NCI-H187 treated with DMSO at 0.1 percent for 48 hours (cell line): Measurements from ENCODE around the gene NPHS1.
A peak's percentile ranks its signal among the peaks of the same experiment; 100 is the strongest.
"Not testable (repeated sequence)": the region's sequence is repeated elsewhere in the genome, so short reads cannot be mapped to it uniquely, and the experiment has no call there.

Source experiments
- DNase-seq: peaks from one replicate; lab custom pipeline; 2025; lab: John Stamatoyannopoulos, UW

NPHS1 gene

DNA sequence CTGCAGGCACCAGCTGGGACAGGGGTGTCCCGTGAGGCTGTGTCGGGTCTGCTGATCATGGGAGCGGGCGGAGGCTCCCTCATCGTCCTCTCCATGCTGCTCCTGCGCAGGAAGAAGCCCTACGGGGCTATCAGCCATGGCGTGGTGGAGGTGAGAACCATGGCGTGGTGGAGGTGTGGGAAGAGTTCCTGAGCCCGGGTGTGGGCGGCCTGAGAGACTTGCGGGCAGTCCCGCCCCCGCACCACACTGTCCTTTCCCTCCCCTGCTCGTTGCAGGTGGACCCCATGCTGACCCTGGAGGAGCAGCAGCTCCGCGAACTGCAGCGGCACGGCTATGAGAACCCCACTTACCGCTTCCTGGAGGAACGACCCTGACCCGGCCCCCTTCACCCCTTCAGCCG, 26.8 kb upstream of the NPHS1 start:
- no peak for DNase-seq

GRCh38 chr19:35874392-35874930, 22.2 kb upstream of the NPHS1 start:
- DNase-seq = no peak

DNA sequence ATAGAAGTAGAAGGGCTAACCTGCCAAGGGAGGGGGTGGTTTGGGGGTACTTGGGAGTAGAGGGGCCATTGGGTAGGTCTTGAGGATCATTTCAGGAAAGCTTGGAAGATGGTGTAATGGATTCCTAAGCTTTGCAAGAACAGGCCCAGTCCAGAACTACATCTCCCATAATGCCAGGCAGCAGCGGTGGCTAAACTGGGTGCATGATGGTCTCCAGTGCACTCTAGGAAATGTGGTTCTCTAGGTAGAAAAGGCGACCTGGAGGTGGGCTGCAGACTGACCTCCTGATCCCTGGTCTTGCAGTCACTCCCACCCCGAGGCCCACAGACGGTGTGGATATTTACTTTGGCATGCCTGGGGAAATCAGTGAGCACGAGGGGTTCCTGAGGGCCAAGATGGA, 19.9 kb upstream of the NPHS1 start:
- no peak for DNase-seq

GRCh38 chr19:35871611-35872010, 19.3 kb upstream of the NPHS1 start:
- no peak for DNase-seq

DNA sequence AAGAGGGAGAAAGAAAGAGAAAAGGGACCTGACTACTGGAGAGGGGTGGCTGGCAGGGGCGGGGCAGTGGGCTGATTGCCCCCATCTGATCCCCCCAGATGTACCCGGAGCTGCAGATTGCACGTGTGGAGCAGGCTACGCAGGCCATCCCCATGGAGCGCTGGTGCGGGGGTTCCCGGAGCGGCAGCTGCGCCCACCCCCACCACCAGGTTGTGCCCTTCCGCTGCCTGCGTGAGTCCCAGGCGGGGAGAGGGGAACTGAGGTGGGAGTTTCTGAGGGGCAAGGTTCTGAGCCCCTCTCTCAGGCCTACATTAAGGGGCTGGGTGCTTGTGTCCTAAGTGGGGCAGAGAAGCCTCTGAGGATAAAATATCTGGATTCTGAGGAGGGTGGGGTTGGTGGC, 18.5 kb upstream of the NPHS1 start:
- DNase-seq = no peak

DNA sequence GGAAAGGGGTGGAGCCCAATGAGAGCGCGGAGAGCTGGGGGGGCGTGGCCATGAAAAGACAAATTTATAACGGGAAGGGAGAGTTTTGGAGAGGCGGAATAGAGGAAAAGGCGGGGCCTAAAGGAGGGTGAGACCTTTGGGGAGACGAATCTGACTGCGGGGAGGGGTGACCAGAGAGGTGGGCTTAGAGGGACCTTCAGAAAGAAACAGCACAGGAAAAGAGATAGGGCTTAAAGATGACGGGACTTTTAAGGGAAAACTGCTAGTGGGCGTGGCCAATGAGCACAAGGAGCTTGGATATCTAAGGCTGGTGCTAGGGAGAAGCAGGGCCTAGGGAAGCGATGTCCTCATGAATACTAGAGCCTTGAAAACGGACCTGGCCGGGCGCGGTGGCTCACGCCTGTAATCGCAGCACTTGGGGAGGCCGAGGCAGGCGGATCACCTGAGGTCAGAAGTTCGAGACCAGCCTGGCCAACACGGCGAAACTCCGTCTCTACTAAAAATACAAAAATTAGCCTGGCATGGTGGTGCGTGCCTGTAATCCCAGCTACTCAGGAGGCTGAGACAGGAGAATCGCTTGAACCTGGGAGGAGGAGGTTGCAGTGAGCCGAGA, 17.9 kb upstream of the NPHS1 start:
- not testable (repeated sequence) for DNase-seq

DNA sequence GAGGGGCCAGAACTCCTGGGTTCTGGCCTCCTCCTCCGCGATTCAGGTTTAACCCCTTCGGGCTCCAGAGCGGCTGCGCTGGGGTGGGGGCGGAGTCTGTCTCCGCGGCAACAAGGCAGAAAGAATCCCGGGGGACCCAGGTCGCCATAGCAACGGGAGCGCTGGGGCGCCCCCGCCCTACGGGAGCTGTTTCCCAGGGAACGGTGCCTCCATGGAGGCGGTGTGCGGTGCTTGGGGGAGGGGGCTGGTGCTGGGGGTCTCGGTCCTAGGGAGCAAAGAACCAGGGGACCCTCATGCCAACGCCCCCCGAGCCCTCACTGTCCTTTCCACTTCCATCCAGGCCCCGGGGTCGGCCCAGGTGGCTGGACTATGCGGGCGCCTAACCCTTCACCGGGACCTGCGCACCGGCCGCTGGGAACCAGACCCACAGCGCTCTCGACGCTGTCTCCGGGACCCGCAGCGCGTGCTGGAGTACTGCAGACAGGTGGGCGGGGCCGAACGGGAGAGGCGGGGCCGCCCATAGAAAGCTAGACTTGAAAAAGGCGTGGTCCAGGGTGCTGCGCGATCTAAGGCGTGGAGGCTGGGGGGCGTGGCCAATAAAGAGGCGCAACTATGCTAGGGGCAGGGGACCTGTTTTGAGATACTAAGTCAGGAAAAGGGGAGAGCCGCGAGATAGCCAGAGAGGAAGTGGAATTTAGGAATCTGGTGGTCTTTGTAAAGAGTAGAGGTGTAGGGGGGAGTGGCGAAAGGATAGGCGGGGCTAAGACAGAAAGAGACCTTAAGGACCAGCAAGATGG, 17.2 kb upstream of the NPHS1 start:
- DNase-seq = peak; percentile 97

DNA sequence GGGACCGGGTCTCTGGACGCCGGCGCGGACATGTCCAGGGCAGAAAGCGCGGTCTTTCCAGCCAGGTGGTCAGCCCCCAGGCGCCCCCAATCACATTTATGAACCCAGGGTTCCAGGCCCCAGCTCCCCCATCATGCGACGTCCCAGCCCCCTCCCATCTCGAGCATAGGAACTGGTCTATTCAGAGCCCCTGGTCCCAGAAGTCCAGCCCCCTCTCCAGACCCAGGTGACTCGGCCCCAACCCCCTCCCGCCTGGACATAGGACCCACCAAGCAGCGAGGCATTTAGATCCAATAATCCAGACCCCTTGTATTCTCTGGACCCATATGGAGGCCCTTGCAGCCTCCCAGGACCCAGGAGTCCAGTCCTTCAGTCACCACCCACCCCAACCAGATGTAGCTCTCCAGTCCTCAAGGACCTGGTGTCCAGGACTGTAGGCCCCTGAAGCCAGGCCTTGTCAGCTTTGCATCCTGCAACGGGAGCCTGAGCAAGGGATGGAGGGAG, 16.6 kb upstream of the NPHS1 start:
- no peak for DNase-seq

DNA sequence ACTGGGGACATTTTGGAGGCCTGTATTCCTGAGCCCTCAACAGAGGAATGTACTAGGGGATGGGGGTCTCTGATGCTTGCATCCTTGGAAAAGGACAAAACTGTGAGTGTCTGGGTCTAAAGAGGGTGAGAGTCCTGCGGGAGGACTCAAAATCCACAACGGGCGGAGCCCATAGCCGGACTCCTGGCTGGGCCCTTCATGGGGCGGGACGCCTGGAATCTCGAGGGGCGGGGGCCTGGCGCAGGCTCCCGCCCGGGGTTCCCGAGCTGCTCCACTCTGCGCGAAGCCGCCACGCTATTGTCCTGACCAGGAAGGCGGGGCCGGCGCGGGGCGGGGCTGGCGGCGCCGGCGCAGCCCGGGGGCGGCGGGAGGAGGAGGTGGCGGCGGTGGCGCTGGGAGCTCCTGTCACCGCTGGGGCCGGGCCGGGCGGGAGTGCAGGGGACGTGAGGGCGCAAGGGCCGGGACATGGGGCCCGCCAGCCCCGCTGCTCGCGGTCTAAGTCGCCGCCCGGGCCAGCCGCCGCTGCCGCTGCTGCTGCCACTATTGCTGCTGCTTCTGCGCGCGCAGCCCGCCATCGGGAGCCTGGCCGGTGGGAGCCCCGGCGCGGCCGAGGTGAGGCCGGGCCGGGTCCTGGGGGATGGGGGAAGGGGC, 16.0 kb upstream of the NPHS1 start, which contains the start of gene APLP1:
TSS of gene APLP1 (plus strand) at position 403 of the 651 bp plus-strand sequence. CDS start at position 466, 63 bp downstream.
- no peak for DNase-seq

GRCh38 chr19:35863018-35863417, 10.7 kb upstream of the NPHS1 start:
- no peak for DNase-seq

GRCh38 chr19:35862528-35862927, 10.2 kb upstream of the NPHS1 start:
- DNase-seq = no peak

DNA sequence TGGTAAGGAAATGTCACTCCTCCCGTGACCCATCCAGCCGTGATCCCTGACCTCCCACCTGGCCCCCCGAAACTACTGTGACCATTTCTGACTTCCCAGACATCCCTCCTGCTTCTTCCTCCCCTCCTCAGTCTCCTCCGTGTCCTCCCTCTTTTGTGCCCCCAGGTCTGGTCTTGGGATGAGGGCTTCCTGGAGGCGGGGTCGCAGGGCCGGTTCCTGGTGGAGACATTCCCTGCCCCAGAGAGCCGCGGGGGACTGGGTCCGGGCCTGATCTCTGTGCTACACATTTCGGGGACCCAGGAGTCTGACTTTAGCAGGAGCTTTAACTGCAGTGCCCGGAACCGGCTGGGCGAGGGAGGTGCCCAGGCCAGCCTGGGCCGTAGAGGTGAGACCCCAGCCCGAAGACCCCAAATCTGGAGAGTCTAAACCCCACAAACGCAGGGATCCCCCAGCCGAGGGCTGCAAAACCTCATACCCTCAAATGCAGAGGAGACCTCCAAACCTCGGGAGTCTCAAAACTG, 9.4 kb upstream of the NPHS1 start:
- DNase-seq = no peak

- no peak for DNase-seq
Measured at GRCh38 chr19:35860818-35861639, 8.7 kb upstream of the NPHS1 start.

DNA sequence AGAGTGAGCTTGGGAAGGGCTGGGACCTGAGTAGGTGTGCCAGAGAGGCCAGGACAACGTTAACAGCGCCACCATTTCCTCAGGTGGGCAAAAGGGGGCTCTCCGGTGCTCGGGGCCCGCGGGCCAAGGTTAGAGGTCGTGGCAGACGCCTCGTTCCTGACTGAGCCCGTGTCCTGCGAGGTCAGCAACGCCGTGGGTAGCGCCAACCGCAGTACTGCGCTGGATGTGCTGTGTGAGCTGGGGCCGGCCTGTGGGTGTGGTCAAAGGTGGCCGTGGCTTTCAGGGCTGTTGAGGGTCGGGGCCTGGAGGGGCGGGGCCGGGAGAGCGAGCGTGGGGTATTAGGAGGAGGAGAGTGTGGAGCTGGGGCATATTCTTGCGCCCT, 8.1 kb upstream of the NPHS1 start:
- DNase-seq = no peak

DNA sequence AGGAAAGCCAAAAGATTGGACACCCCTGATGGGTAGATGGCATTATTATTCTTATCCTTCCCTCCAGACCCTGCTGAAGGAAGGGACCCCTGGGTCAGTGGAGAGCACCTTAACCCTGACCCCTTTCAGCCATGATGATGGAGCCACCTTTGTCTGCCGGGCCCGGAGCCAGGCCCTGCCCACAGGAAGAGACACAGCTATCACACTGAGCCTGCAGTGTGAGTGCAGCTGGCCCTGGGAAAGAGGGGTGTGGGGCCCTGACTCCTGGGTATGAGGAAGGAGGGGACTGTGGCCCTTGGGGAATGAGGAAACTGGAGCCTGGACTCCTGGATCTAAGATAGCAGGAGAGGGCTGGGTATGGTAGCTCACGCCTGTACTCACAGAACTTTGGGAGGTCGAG, 7.1 kb upstream of the NPHS1 start:
- DNase-seq = no peak

DNA sequence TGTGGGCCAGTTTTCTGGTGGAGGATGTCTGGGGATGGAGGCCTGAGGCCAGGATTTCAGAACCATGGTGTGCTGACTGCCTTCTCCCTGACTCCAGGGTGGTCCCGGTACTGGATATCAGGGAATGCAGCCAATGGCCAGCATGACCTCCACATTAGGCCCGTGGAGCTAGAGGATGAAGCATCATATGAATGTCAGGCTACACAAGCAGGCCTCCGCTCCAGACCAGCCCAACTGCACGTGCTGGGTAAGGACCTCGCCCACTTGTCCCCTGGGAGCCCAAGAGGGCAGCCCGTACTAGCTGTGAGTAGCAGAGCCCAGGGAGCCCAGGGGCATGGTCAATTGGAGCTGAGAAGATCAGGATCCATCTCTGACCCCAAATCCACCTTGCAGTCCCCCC, 6.0 kb upstream of the NPHS1 start:
- no peak for DNase-seq

- no peak for DNase-seq
Measured at GRCh38 chr19:35856546-35857149, 4.3 kb upstream of the NPHS1 start, which contains the start of gene KIRREL2. Gene KIRREL2, plus strand, starts transcription at chr19:35856911. Its CDS starts 209 bp downstream, at chr19:35857120.

- DNase-seq = no peak
Measured at GRCh38 chr19:35853038-35853756, 893 bp upstream of the NPHS1 start.

DNA sequence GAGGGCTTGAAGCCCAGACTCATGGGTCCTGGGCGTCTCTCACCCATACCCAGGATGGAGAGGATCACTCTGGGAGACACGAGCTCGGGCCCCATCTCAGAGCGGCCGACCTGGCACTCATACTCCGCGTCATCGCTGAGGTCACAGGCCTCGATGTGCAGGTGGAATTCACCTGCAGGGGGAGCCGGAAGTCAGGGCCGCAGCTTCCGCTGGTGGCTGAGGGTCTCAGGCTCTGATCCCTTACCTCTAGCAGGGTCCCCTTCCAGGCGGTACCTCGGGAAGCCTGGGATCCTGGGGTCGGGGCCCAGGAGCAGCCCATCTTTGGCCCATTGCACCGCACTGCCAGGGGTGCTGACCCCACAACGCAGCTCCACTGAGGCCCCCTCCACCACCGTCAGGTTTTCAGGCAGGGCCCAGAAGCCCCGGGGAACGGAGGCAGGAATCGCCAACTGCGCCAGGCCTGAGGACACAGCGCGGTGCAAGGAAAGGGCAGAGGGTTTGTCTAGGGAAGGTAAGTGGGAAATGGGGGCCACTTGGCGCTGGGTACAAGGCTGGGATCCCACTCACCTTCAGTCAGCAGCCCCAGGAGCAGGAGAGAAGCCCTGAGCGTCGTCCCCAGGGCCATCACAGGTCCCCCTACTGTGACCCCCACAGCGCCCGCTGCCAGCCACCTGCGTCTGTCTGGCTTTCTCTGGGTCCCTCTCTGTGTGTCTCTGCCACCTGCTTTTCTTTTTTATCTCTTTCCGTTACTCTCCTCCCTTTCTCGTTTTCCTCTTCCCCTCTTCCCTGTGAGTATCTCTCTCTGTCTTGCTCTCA, 883 bp downstream of the NPHS1 start:
- no peak for DNase-seq
